ENCODE measurements around the gene NINJ1. TPM values are rescaled to one million over a fixed set of nuclear protein-coding genes. Genes with fewer than 3 reads are reported as not detected.
A peak's percentile ranks its signal among the peaks of the same experiment; 100 is the strongest.
"Not testable (repeated sequence)": the region's sequence is repeated elsewhere in the genome, so short reads cannot be mapped to it uniquely, and the experiment has no call there.

Gene NINJ1
- total RNA-seq, 1 experiment from 2014 or later = 87.3 TPM

DNA sequence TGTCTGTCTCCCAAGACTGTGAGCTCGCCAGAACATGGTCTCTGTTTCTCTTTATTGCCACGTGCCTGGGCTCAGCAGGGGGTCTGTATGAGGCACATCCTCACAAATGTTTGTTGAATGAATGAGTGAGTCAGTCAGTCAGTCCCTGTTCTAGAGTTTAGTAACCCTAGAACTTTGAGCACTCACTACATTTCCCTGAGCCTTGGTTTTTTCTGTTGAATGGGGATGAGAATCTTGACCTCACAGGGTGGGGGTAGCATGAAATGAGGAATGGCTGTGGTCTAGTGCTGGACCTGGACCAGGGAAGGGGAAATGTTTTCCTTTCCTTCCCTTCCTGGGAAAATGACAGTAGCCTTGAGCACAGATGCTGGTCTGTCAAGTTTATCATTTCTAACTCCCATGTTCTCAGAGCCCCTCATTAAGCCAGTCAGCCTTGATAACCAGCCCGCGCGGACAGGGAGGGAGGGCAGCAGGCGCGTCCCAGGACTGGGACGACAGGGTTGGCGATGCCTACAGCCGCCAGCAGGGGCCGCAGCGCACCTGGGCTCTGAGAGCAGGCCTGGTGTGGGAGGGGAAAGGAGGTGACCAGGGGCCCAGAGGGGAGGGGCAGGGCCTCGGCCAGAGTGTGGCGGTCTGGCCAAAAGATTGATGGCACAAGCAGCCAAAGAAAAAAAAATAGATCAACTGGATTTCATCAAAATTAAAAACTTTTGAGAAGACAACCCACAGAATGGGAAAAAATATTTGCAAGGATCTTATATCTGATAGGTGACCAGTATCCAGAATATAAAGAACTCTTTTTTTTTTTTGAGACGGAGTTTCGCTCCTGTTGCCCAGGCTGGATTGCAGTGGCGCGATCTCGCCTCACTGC is 25.8 kb upstream of the NINJ1 start:
- peak; percentile 62 for DNase-seq (ENCODE audit: low spot score)

DNA sequence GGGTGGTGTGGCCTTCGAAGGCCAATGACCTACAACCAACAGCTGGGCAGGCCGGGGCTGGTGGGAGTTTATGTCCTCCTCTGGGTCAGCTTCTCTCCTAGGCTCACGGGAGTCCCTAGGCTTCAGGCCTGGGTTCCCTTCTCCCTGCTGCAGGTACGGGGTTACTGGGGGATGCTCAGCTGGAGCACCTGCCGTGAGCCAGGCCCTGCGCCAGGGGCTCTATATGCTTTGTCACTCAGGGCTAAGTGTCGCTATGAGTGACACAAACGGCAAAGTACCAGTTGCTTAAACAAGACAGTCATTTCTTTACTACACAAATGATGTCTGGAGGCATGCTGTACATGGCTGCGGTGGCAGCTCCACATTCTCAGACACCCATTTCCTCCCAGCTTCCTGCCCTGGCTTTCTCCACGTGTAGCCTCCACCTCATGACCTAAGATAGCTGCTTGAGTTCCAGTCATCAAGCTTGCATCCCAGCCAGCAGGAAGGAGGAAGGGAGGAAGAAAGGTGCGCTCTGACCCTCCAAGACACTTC is 22.5 kb upstream of the NINJ1 start:
- no peak for DNase-seq (ENCODE audit: low spot score)

DNA sequence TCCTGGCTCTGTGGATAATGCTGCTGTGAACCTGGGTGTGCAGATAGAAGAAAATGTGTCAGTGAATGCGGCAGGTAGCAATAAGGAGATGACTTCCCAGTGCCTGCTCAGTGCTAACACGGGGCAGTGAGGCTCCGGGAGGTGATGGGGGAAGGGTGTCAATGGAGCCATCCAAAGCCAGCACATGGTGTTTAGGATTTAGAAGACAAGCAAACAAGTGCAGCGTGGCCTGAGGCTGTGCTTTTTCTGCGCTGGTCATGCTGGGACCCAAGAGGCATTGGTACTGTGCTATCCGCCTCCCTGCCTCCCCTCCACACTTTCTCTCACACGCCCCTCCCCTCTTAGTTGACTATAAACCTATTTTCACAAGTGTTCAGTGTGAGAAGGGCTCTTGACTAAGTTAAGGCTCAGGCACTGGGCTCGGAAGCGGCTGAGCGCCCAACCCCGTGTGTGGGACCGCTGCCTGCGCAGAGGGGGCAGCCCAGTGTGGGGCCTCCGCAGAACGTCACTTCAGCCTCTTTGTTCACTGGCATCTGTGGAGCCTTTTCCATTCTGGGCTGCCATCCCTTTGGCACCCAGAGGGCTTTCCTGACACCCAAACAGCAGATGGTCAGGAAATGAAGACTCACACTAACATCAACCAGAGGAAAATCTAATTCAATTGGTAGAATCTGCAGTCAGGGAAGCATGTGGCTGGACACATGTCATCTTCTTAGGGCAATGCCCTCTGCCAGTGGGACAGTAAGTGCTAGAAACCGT is 21.8 kb upstream of the NINJ1 start:
- DNase-seq (ENCODE audit: low spot score) = no peak

DNA sequence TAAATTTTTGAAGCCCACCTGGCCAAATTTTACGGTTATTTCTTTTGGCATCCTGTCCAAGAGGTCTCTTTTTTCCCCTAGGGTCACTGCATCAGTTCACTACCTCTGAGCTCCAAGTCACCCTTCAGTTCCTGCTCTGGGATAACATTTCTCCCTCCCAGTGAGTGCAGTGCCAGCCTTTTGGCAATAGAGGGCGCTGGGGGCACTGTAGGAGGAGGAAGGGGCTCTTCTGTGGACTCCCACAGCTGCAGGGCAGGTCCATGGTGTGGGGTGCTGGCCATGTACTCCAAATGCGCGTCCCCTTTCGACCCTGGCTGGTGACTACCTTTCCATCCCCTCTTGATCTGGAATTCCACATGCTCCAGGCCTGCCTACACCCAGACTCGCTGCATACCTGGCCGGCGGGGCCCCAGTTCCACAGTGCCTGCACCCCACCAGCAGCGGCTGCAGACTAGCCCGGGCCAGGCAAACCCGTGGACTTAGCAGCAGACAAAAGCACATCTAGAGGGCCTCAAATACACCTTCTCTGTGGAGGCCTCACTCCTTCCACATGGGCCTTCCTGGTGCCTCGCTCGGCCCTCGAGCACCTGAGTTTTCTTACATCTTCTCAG is 20.3 kb upstream of the NINJ1 start:
- no peak for DNase-seq (ENCODE audit: low spot score)

DNA sequence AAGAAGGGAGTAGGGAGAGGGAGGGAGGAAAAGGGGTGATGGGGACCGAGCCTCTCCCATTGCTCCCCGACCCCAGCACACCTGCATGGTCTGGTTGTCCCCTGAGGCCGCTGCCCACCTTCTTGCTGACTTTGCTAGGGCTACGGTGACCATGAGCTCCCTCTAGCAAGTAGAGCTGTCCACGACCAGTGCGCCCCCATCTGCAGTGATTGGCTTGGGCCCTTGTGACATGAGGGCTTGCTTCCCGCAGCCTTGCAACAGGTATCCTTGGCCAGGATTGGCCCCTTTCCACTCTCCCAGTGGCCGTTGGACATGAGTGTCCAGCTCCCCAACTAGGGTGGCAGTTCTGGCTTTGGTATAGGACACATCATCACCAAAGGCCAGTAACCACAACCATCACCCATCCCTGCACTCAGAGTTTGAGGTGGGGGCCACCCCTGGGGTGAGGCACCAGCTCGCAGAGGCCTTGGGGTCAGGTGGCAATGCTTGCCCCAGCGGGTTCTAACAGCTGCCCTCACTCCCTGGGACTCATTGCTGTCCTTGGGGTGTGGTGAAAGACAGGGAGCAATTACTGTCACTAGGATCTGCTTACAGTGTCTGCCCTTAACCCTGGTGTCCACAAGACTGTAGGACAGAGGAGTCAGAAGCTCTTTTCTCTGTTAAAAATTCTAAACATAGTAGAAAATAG is 17.2 kb upstream of the NINJ1 start:
- no peak for DNase-seq (ENCODE audit: low spot score)

DNA sequence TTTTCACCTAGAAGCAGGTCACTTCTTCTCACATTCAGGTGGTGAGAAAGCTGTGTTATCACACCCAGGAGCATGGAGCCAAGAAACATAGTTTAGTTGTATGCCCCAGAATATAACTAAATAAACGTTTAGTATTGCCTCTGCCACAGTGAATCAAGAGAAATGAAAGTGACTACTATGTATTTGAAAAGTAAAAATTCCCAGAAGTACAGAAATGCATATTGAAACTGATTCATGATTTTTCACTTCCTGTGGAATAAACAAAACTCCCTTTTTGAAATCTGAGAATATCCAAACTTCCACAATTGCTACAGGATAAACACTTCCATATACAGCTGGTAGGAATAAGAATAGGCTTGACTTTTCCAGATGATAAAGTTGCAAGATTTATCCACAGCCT is 15.3 kb upstream of the NINJ1 start:
- no peak for DNase-seq (ENCODE audit: low spot score)

DNA sequence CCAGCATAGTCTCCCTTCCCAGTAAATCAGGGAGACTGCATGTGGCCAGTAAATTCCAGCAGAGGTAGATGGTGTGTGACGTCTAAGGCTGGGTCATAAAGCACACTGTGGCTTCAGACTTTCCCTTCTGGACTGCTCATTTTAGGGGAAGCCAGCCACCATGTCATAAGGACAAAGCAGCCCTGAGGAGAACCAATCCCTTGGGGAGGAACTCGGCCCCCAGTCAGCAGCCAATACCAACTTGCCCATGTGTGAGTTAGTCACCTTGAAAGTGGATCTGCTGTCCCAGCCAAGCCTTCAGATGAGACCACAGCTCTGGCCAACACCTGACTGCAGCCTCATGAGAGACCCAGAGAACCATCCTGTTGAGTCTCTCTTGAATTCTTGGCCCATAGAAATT is 14.7 kb upstream of the NINJ1 start:
- DNase-seq (ENCODE audit: low spot score) = no peak

DNA sequence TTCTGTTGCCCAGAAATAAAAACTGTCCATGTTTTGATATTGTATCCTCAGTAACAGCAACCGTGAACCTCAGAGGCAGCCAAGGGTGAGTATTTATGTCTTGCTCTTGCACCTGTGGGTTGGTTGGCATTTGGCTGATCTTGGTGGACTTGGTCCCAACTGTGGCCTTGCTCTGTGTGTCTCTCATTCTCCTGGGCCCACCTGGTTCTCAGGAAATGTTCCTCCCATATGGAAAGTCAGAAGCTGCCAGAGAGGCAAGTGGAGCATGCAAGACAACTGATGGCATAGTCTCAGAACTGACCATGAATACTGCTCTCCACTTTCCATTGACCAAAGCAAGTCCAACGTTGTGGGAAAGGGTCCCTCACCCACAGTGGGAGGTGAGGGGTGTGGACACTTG is 13.6 kb upstream of the NINJ1 start:
- DNase-seq (ENCODE audit: low spot score) = no peak

DNA sequence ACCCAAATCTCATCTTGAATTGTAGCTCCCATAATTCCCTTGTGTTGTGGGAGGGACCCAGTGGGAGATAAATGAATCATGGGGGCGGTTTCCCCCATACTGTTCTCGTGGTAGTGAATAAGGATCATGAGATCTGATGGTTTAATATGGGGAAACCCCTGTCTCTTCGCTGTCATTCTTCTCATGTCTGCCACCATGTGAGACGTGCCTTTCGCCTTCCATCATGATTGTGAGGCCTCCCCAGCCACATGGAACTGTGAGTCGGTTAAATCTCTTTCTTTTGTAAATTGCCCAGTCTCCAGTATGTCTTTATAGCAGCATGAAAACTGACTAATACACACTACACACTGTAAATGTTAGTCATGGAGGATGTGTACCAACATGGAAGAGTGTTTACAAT is 12.6 kb upstream of the NINJ1 start:
- not testable (repeated sequence) for DNase-seq (ENCODE audit: low spot score)

DNA sequence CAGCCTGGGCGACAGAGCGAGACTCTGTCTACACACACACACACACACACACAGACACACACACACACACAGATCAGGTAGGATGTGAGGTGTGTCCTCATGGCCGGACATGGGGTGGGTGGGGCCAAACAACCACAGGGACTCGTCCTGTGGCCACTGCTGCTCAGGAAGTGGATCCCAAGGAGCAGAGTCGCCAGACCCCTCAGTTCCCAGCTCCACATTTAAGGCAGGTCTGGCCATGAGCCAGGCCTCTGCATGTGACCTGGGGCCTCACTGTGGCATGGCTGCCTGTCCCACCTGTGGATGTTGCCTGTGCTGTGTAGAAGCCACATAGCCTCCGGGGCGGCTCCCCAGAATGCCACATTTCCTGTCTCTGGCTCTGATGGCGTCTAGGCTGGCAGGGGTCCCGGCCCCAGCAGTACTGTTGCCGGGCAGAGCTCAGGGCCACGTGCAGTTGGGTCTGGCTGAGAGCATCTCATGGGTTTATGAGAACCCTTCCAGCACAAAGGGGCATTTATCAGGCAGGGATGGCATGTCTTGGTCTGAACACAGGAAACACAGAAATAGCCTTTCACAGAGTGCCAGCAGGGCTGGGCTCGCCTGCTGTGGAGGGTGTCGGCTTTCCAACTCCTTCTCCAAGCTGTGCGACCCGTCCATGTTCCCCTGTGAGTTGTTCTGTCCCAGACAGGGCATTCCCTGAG is 9.9 kb upstream of the NINJ1 start:
- DNase-seq (ENCODE audit: low spot score) = peak; percentile 25

DNA sequence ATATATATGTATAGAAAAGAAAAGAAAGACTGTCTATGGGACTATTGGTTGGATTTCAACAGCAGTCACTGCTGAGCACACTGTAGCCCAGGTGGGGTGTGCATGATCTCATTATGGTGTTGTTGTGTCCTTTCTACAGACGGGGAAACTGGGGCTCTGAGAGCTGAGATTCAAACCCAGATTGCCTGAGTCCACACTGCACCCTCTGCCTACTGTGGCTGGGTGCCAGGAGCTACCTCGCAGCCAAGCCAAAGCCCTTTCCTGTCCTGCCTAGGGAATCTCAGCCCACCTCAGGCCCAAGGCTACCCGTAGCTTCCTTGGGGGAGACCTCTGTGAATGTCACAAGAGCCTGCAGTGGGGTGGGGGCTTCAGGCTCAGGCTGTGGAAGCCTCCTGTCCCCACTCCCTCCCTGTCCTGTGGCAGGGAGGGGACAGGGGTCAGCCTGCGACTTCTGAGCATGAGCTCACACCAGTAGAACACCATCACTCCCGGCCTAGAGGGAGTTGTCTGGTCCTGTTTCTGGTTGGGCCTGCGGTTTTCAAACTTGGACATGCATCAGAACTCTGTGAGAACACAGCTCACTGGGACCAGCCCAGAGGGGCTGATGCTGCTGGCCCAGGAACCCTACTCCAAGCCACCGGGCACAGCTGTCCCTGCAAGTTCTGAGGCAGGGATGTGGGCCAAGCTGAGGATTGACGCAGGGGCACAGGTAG is 7.9 kb upstream of the NINJ1 start:
- no peak for DNase-seq (ENCODE audit: low spot score)

DNA sequence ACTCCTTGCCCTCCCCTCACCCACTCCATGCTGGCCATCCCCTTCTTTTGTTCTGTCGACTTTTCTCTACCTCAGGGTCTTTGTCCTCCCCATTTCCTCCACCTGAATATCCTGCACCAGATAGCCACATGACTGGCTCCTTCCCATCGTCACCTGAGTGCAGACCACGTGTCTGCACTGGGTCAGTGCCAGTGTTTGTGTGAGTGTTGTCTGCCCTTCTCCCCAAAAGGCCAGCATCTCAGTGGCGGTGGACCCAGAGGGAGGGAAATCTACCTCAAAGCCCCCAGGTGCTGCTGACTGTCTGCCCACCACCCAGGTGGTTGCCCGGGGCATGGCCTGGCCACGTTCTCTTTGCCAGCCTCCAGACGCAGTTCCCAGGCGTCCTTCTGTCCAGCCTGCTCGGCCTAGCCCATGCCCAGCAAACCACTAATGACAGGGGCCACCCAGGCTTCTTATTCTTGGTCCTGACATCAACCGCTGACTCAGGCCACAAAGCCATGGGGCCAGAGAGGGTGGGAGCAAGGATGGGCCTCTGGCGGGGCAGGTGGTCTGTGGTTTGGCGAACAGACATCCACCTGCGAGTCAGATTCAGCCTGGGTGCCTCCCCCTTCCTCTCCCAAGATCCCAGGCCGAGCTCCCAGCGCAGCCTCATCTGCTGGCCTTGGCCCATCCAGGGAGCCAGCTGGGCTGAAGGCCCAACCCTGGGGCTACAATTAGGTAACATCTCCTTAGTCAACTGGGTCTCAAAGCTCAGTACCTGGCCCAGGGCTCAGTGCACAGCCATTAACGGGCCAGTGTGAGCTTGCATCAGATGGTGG is 5.5 kb upstream of the NINJ1 start:
- DNase-seq (ENCODE audit: low spot score) = no peak

DNA sequence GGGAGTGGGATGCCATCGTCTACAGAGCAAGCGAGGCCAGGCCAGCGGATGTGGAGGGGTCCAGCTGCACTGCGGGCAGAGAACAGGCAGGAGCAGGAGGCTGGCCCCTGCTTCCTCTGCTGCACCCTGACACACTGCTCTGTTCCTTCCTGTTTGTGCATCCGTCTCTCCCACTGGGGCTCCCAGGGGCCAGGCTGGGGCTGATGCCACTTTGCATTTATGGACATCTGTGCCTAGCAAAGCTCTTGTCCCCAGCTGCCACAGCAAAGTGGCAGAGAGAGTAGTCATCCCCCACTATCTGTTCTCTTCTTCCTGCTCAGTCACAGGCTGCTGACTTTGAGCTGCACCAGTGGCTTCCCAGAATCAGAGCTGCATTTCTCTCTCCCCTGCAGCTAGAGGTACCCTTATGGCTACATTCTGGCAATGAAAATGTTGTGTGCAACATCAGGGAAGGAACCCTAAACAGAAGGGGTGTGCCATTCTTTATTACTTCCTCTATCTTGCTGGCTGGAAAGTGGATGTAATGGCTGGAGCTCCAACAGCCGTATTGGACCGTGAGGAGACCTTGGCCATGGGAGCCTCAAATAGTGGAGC is 4.2 kb upstream of the NINJ1 start:
- DNase-seq (ENCODE audit: low spot score) = no peak

DNA sequence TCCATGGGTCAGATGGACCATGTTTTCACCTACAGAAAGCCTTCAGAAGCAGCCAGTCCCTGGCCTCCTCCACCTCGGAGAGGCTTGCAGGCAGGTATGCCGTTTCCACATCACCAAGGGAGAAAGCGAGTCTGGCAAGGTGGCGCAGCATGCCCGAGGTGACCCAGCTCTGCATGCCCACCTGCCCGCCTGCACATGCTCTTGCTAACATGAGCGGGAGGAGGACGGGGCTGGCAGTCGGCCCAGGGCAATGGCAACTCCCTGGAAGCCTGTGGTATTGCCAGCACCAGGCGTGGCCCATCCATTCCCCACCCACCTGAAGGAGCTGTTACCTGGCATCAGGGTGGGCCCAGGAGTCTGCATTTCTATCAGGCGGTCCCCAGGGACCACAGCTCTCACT is 3.3 kb upstream of the NINJ1 start:
- no peak for DNase-seq (ENCODE audit: low spot score)

DNA sequence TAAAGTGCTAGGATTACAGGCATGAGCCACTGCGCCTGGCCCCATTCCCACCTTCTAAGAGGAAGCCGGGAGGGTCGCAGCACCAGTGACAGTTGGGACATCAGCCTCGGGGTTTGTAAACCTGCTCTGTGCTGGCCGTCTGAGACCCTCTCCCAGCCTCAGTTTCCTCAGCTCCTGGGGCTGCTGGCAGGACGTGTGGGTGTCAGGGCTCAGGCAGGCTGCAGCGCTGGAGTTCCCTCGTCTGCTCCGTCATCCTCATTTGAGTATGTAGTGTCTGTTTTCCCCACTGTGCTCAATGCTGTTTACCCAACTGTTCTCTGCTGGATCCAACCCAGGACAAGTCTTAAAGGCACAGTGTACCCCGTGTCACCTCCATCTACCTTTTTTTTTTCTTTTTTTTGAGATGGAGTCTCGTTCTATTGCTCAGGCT is 2.0 kb upstream of the NINJ1 start:
- no peak for DNase-seq (ENCODE audit: low spot score)

DNA sequence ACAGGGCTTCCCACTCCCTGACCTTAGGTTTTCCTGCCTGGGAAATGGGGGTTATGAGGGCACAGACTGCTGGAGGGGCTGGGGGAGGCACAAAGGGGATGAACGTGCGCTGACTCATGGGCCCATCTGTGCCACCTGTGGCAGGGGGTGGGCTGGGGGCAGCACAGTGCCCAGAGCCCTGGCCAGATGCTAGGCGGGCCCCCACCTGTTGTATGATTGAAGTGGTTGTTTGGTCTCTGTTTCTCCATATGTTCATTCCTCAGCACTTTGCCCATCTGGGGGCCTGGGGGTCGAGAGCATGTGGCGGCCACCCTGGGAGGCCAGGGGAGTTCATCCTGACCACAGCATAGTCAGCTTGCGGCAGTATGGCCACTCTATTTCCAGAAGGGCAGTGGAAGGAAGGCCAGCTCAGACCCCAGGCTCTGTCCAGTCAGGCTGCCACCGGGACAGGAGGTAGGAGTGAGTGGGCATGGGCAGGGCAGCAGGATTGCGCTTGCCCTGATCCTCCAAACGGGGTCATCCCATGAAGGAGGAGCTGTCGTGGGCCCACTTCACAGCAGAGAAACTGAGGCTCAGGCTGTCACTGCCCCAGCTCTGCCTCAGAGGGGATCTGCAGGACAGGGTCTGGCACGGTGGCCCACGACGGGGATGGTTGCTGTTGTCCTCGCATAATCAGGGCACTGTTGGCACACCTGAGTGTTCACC is 841 bp upstream of the NINJ1 start:
- DNase-seq (ENCODE audit: low spot score) = no peak

DNA sequence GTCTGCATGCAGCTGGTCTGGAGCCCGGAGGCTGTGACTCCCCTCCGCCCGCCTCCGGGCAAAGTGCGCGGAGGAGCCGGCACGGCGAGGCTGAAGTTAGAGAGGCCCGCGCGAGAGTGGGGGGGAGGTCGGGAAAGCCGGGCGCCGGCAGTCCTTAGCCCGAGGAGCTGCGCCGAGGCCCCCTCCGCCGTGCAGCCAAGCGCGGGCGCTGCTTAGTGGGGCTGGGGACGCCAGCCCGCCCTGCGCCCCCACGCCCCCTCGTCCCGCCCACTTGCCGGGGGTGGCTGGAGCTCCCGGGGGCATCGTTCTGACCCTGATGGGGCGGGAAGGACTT is 403 bp downstream of the NINJ1 start:
- DNase-seq (ENCODE audit: low spot score) = no peak

DNA sequence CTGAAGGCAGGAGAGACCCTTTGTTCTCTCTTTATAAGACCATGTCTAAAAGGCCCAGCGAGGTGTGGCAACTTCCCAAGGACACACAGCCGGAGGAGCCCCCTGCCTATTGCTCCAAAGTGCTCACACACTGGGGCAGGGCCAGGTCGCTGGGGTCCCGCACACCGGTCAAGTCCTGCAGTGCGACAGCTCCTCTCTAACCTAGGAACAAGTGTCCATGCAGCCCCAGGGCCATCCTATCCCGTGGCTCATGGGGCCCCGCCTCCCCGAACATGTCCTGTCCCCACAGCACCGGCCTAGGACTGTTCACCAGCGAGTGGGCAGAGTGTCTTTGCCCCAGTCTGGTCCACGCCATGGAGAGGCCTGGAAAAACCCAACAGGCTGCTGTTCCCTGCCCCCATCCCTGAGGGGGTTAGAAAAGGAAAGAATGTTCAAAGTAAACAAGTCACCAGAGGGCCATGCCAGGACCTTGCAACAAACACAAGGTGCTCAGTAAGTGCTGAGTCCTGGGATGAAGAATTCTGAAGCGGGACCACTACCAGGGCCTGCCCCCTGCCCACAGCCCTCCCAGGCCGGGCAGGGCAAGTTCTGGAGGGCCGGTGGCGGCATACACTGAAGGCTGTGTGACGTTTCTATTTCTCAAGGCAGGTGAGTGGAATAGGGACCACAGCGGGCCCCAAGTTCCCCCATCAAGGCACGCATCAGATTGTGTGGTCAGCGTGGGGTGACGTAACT is 938 bp downstream of the NINJ1 start:
- peak; percentile 50 for DNase-seq (ENCODE audit: low spot score)

All from H4 (cell line).